ENCODE results near the gene DDX1. TPM values are rescaled to one million over a fixed set of nuclear protein-coding genes. Genes with fewer than 3 reads are reported as not detected.

The DDX1 gene
- polyA plus RNA-seq, 6 donors from 2014 or later: 31.7 to 49.1 (median 40.6) TPM

GRCh38 chr2:15556311-15556930, 35.2 kb upstream of the DDX1 start:
- ATAC-seq (ENCODE audit: low read depth in 2 of 2) (no peak), DNase-seq (no peak)
- H3K27ac Mint-ChIP-seq: no peak overlapping the region
- no peaks in the 10 kb centered on the region for H3K9me3 Mint-ChIP-seq
- H3K36me3 Mint-ChIP-seq: peaks cover 8 to 15% of the 10 kb centered on the region in 2 donors
- no peak overlapping the region for H3K4me3 Mint-ChIP-seq
- H3K4me1 Mint-ChIP-seq: peaks cover 18 to 24% (median 22%) of the 10 kb centered on the region in 3 donors
- no peaks in the 10 kb centered on the region for H3K27me3 Mint-ChIP-seq

- peaks cover 27 to 32% (median 28%) of the 10 kb centered on the region in 3 donors for H3K4me1 Mint-ChIP-seq
- peaks cover 0 to 5% (median 4%) of the 10 kb centered on the region in 3 donors for H3K27me3 Mint-ChIP-seq
- DNase-seq (no peak), ATAC-seq (ENCODE audit: low read depth in 2 of 2) (no peak)
- no peaks in the 10 kb centered on the region for H3K9me3 Mint-ChIP-seq
- H3K36me3 Mint-ChIP-seq: peaks cover 0 to 7% of the 10 kb centered on the region in 2 donors
- H3K4me3 Mint-ChIP-seq: peak overlapping the region in 1 of 8 donors; percentile 19
- H3K27ac Mint-ChIP-seq: peak overlapping the region in 1 of 6 donors; percentile 15
Measured at GRCh38 chr2:15557887-15558311, 33.8 kb upstream of the DDX1 start.

- Mint-ChIP-seq H3K27me3 (peaks cover 9 to 22% (median 13%) of the 10 kb centered on the region in 3 donors), H3K36me3 (peaks cover 0 to 7% of the 10 kb centered on the region in 2 donors), H3K9me3 (no peaks in the 10 kb centered on the region), H3K27ac (peak overlapping the region in 1 of 6 donors; percentile 68), H3K4me1 (peaks cover 27 to 32% (median 28%) of the 10 kb centered on the region in 3 donors), H3K4me3 (peak overlapping the region in 7 of 8 donors; percentile 2 to 100 (median 99))
- ATAC-seq (ENCODE audit: low read depth in 2 of 2): no peak
- DNase-seq: no peak
Measured at GRCh38 chr2:15559379-15560139, 32.1 kb upstream of the DDX1 start.

DNA sequence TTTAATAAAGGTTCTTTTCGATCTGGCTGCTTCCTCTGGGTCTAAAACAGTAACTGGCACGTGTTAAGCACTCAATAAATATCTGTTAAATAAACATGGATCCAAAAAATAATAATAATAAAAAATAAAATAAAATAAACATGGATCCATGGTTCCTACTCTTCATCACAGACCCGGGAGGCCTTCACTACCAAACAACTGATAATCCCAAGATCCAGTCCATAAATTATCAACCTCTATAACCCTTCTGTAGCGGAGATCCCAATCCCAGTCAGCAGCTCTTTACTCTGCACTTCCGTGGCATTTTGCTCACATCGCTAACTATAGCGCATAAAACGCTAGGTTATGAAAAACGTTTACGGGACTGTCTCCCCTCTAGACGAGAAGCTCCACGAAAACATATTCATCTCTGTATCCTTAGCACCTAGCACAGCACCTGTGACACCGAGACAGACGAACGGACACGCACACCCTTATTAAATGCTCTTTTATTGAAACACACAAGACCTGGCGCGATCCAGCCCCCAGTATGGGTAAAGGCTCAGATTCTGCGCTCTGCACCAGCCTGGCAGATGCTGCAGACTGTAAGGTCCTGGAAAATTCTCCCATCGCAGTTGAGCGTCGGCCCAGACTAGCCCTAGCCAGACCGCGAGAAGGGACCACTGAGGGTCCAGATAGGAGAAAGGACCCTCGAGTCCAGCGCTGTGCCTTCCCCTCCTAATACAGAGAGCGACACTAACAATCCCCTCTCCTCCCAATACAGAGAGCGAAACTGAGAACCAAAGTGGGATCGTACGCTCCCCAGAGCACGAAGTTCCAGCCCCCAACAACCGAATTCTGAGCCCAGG, 31.3 kb upstream of the DDX1 start:
- peak; percentile 4 for DNase-seq
- peaks cover 27 to 32% (median 28%) of the 10 kb centered on the region in 3 donors for H3K4me1 Mint-ChIP-seq
- H3K27ac Mint-ChIP-seq: peak overlapping the region; percentile 93 to 99 (median 98)
- H3K27me3 Mint-ChIP-seq: peaks cover 10 to 27% (median 18%) of the 10 kb centered on the region in 3 donors
- peaks cover 0 to 7% of the 10 kb centered on the region in 2 donors for H3K36me3 Mint-ChIP-seq
- H3K4me3 Mint-ChIP-seq: peak overlapping the region; percentile 93 to 100 (median 100)
- no peaks in the 10 kb centered on the region for H3K9me3 Mint-ChIP-seq
- peak; percentile 46 to 50 for ATAC-seq (ENCODE audit: low read depth in 2 of 2)

DNA sequence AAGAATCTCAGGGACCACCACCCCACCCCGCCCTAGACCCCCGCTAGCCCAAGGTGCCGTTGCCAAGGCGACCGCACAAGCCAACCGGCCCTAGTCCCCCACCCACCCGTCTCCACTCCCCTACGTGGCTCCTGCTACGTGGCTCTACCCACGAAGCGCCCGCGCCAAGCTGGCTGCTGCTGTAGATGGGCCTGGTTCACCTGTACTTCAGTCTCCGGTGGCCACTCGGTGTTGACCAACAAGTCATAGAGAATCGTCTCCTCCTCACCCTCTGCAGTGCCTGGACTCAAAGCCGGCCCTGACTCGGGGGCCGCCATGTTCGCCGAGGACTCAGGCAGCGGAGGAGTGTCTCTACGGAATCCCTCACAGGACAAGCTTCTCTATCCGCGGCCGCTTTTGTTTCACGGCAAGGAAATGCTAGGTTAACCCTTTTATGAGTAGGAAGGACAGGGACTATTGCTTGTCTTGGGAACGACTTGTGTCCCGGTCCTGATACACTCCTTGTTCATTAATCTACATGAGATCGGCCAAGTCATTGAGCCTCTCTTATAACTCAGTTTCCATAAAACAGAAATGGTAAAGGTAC, 30.6 kb upstream of the DDX1 start, which contains the start of gene NBAS:
Gene NBAS (minus strand): TSS at position 347 of the 586 bp plus-strand sequence. CDS start 30 bp downstream, at position 317.
- H3K9me3 Mint-ChIP-seq: no peaks in the 10 kb centered on the region
- H3K36me3 Mint-ChIP-seq: peaks cover 0 to 7% of the 10 kb centered on the region in 2 donors

GRCh38 chr2:15561574-15562344, 29.9 kb upstream of the DDX1 start:
- no peaks in the 10 kb centered on the region for H3K9me3 Mint-ChIP-seq
- peak overlapping the region; percentile 1 to 99 (median 94) for H3K27ac Mint-ChIP-seq
- DNase-seq (no peak), ATAC-seq (ENCODE audit: low read depth in 2 of 2) (peak; percentile 13 to 20)
- peaks cover 0 to 7% of the 10 kb centered on the region in 2 donors for H3K36me3 Mint-ChIP-seq
- H3K4me1 Mint-ChIP-seq: peaks cover 24 to 28% (median 28%) of the 10 kb centered on the region in 3 donors
- peaks cover 12 to 27% (median 18%) of the 10 kb centered on the region in 3 donors for H3K27me3 Mint-ChIP-seq
- peak overlapping the region; percentile 93 to 100 (median 100) for H3K4me3 Mint-ChIP-seq

More for the DNA sequence above, 30.6 kb upstream of the DDX1 start, which contains the start of gene NBAS:
- Mint-ChIP-seq H3K27me3 (peaks cover 12 to 27% (median 18%) of the 10 kb centered on the region in 3 donors), H3K4me3 (peak within 1 kb of the TSS; percentile 93 to 100 (median 100)), H3K4me1 (peaks cover 24 to 28% (median 28%) of the 10 kb centered on the region in 3 donors), H3K27ac (peak within 1 kb of the TSS; percentile 93 to 99 (median 98))
- ATAC-seq (ENCODE audit: low read depth in 2 of 2): peak; percentile 87
- peak; percentile 72 for DNase-seq

GRCh38 chr2:15562354-15563031, 29.2 kb upstream of the DDX1 start:
- H3K9me3 Mint-ChIP-seq: no peaks in the 10 kb centered on the region
- peak overlapping the region; percentile 31 to 100 (median 100) for H3K4me3 Mint-ChIP-seq
- peak overlapping the region in 5 of 6 donors; percentile 19 to 58 (median 28) for H3K27ac Mint-ChIP-seq
- H3K27me3 Mint-ChIP-seq: peaks cover 15 to 27% (median 18%) of the 10 kb centered on the region in 3 donors
- peaks cover 0 to 7% of the 10 kb centered on the region in 2 donors for H3K36me3 Mint-ChIP-seq
- DNase-seq: no peak
- no peak for ATAC-seq (ENCODE audit: low read depth in 2 of 2)
- peaks cover 24 to 28% (median 28%) of the 10 kb centered on the region in 3 donors for H3K4me1 Mint-ChIP-seq

GRCh38 chr2:15563227-15564100, 28.2 kb upstream of the DDX1 start:
- ATAC-seq (ENCODE audit: low read depth in 2 of 2) (no peak), DNase-seq (no peak)
- H3K27me3 Mint-ChIP-seq: peaks cover 17 to 27% (median 18%) of the 10 kb centered on the region in 3 donors
- no peaks in the 10 kb centered on the region for H3K9me3 Mint-ChIP-seq
- peak overlapping the region in 2 of 8 donors; percentile 9 to 93 for H3K4me3 Mint-ChIP-seq
- peaks cover 19 to 28% (median 22%) of the 10 kb centered on the region in 3 donors for H3K4me1 Mint-ChIP-seq
- H3K36me3 Mint-ChIP-seq: peaks cover 0 to 7% of the 10 kb centered on the region in 2 donors
- peak overlapping the region in 1 of 6 donors; percentile 19 for H3K27ac Mint-ChIP-seq

GRCh38 chr2:15565392-15565791, 26.3 kb upstream of the DDX1 start:
- Mint-ChIP-seq H3K4me1 (peaks cover 13% of the 10 kb centered on the region in 3 donors), H3K9me3 (no peaks in the 10 kb centered on the region), H3K27me3 (peaks cover 22 to 40% (median 25%) of the 10 kb centered on the region in 3 donors), H3K27ac (no peak overlapping the region), H3K36me3 (peaks cover 0 to 7% of the 10 kb centered on the region in 2 donors), H3K4me3 (no peak overlapping the region)
- DNase-seq (no peak), ATAC-seq (ENCODE audit: low read depth in 2 of 2) (no peak)

DNA sequence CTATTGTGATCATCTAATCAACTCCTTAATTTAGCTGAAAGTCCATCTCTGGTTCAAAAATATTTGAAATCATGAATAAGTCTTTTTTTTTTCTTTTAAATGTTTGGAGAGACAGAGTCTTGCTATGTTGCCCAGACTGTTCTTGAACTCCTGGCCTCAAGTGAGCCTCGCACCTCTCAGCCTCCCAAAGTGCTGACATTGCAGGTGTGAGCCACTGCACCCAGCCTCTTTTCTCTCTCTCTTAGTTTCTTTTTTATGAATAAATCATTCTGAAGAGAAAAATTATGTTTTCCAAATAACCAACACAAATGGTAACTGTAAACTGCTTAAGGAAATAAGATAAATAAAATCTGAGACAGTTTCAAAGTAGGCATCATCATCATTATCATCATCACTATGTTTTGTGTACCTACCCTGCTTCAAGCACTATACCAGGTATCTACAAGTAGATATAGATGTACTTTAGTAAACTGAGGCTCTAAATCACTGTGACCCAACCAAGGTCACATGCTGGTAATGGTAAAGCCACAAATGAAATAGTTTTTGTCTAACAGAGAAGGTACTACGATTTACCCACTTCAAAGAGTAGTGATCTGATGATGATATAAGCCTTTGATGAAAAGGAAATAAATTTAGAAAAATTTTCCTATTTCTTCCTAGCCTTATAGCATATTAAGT, 25.5 kb upstream of the DDX1 start:
- no peak for DNase-seq
- peaks cover 22 to 41% (median 25%) of the 10 kb centered on the region in 3 donors for H3K27me3 Mint-ChIP-seq
- no peak for ATAC-seq (ENCODE audit: low read depth in 2 of 2)
- H3K4me1 Mint-ChIP-seq: peaks cover 8 to 10% (median 10%) of the 10 kb centered on the region in 3 donors
- no peak overlapping the region for H3K4me3 Mint-ChIP-seq
- H3K36me3 Mint-ChIP-seq: peaks cover 0 to under 1% of the 10 kb centered on the region in 2 donors
- no peaks in the 10 kb centered on the region for H3K9me3 Mint-ChIP-seq
- H3K27ac Mint-ChIP-seq: no peak overlapping the region

Data from naive B cell (primary cell).